Stimulated activated CD4-positive, alpha-beta T cell treated with anti-CD3 and anti-CD28 coated beads, Interleukin-4, amount 100 ng/mL, for 4 hours (primary cell): ENCODE data around the gene PINK1.
A peak's percentile ranks its signal among the peaks of the same experiment; 100 is the strongest.
"Not testable (repeated sequence)": the region's sequence is repeated elsewhere in the genome, so short reads cannot be mapped to it uniquely, and the experiment has no call there.

Source experiments
- DNase-seq, 2 experiments: peaks; one replicate each; pipeline ENCODE4 v3.0.0-alpha.2; 2020

Gene PINK1

DNA sequence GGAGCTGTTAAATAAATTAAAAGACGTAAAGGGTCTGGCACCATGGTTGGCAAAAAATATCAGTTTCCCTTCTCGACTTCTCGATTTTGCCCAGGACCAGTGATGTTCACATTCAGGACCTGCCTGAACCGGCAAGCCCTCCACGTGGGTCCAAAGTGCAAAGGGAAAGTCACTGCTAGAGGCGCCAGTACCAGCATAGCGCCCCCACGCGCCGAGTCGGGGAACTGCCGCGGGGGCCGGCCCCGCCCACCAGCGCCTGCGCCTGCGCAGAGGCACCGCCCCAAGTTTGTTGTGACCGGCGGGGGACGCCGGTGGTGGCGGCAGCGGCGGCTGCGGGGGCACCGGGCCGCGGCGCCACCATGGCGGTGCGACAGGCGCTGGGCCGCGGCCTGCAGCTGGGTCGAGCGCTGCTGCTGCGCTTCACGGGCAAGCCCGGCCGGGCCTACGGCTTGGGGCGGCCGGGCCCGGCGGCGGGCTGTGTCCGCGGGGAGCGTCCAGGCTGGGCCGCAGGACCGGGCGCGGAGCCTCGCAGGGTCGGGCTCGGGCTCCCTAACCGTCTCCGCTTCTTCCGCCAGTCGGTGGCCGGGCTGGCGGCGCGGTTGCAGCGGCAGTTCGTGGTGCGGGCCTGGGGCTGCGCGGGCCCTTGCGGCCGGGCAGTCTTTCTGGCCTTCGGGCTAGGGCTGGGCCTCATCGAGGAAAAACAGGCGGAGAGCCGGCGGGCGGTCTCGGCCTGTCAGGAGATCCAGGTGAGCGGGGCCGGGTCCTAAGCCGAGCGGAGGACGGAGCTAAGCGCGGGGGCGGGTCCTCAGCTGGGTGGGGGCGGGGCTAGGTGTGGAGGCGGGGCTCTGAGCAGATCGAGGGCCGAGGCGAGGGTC lies at the start of gene PINK1:
TSS of gene PINK1 (plus strand) at position 269 of the 875 bp plus-strand sequence. CDS start at position 360, 91 bp downstream.
- DNase-seq, result peak; percentile 76 to 81

DNA sequence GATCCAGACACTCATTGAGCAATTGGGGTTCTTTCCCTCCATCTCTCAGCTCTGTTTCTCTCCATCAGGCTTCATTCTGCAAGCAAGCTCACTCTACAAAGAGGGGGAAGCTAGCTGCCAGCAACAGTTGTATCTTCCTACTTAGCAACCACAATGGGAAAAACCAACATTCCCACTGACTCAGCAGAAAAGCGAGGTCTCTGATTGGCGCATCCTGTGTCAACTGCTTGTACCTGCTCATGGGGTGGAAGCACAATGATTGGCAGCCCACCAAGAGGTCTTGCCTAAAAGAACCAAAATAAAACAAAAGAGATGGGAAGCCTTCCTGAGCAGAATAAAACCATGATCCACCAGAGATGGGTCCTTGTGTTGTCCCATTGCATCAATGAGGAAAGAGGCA lies 48.4 kb upstream of the PINK1 start:
- DNase-seq, result no peak

DNA sequence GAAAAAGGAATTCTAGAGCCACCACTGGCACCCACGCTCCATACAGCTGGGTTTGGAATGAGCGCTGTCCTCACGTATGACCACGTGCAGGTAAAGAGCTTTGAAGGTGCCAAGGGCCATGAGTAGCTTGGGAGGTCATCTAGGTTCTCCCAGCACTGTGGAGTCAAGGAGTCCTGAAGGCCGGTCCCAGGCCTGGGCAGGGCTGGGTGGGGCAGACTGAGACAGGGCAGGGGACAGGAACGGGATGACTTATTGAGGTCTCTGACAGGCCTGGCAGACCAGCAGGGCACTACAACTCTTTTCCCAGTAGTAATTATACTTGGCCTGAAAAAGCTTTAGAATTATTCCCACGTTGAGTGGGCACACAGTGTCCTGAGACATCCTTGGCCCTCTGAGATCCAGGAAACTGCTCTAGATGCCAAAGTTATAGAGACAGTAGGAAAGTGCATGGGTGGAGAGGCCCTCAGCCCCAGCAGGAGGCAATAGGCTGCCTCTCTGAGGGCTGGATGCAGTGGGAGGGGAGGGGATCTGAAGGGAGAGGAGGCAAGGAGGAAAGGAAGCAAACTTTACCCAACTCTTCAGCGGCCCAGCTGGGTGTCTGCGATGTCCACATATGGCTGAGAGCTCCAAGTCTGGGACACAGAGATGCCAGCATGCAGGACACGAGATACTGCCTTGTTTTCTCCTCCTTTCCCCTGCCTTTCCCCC lies 46.2 kb upstream of the PINK1 start:
- no peak for DNase-seq

DNA sequence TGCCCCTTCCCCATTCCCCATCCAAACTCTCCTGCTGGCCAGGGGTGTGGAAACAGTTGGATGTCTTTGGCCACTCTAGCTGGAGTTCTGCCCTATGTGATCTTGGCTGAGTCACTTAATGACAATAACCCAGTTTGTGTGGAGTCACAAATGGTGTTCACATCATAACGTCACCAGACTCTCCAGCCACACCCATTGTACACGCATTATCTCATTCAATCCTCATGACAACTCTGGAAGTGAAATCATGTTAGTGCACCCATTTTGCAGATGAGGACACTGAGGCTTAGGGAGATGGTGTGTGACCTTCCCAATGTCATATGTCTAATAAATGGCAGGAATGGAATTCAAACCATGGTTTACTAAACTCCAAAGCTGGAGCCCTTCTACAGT lies 45.6 kb upstream of the PINK1 start:
- no peak for DNase-seq

DNA sequence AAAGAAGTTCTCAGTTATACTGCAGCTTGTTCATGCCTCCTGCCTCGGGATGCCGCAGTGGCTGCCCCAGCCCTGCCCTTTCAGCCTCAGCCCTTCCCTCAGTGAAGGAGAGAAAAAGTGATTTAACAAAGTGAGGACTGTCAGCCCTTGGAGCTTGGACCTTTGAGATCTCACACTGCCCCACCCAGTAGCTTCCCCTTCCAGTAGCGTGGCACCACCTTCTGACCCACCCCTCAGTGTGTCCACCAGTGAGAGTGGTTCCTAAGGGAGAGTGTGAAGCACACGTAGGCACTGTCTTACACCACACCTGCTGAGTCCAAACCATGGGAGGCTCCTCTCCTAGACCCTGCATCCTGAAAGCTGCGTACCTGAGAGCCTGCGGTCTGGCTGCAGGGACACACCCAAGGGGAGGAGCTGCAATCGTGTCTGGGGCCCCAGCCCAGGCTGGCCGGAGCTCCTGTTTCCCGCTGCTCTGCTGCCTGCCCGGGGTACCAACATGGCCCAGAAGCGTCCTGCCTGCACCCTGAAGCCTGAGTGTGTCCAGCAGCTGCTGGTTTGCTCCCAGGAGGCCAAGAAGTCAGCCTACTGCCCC lies 44.5 kb upstream of the PINK1 start, which contains the start of gene CDA:
TSS of gene CDA (plus strand) at position 464 of the 592 bp plus-strand sequence. CDS start at position 497, 33 bp downstream.
- DNase-seq, result no peak

DNA sequence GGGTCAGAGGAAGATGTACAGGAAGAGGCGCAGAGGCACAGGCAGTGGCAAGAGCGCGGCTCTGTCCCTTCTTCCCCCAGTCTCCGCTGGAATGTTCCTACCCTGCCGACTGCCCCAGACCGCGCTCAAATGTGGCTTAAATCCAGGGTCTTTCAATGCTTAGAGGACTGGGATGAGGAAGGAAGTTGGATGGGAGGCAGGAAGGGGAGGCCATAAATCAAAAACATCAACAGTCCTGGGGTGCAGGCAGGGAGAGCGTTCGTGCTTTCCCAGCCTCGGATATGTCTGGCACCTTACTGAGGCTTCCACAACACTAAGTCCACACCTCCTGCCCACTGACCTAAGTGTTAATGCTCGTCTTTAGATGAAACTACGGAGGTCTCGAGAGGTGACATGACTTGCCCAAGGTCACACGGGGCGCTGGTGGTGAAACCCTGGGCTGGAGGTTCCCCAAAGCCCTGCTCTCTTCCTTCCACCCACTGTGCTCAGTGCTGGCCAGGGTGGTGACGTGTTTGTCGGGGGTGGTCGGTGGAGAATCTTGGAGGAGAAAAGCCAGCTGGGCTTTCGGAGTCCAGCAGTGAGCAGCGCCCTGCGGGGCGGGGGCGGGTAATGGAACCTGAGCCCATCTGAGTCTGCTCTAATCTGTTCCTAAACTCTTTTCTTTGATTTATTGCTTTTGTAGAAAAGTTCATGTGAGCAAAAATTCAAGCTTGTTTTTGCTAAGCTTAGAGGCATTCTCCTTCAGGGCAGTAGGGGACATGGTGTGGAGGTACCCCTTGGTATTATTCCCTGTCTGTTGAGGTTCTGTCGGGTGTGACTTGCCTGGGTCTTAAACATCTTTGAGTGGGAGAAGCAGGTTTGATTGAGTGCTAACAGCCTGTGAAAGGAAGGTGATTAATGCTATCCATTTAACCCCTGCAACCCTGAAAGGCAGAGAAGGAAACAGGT lies 43.7 kb upstream of the PINK1 start:
- DNase-seq, result no peak

DNA sequence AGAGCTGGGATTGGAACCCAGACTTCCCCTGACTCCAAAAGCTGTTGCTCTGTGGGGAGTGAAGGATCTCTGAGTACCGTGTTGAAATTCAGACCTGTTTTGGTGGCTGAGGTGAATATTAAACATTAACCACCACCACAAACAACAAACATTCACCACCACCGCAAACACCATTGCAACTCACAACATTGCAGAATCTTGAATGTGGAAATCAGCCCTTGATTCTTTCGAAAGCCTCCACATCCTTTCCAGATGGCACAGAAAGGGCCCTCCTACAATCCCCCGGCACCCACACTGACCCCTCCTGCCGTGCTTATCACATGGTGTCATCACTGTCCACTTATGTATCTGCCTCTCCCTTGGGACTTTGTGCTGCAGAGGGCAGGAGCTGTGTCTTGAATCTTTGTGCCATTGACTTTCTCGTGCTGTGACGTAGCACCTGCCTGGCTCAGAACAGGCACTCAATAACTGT lies 42.9 kb upstream of the PINK1 start:
- no peak for DNase-seq

DNA sequence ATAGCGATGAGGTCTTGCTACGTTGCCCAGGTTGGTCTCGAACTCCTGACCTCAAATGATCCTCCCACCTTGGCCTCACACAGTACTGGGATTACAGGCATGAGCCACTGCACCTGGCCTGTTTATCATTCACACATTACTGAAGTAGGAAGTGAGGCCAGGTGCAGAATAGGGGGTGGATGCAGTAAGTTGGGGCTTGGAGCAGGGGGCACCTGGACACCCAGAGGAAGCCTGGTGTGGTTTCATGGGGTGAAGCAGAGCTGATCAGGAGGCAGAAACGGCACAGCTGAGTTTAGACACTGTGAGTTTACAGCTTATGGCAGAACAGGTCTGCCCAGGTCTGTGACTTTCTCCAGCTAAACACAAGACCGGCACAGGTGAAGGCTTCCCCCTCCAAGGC lies 39.5 kb upstream of the PINK1 start:
- no peak for DNase-seq

DNA sequence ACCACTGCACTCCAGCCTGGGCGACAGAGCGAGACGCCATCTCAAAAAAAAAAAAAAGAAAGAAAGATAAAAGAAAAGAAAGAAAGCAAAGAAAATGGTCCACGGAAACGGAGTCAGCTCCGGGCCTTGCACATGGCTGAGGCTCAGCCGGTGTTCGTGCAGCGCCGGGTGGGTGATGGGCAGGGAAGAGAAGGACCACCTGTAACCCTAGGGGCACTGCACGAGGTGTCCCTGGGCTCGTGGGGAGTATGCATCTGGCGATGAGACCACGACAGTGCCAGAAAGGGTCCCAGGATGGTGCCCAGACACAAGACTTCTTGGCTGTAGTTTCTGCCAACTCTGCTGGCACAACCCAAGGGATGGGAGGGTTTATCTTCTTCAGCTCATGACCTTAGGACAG lies 38.5 kb upstream of the PINK1 start:
- DNase-seq, result no peak

DNA sequence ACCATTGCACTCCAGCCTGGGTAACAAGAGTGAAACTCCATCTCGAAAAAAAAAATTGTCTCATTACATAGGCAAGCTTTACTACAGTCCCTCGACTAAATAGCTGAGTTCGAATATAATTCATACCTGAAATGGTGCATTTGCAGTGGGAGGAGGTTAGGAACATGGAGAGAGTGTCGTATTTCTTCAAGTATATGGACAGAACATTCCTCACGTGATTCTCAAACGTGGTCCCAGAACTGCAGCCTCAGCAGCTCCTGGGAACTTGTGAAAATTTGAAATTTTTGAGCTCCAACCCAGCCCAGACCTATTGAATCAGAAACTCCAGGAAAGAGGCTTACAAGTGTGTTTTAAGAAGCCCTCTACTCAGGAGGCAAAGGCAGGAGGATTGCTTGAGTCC lies 37.2 kb upstream of the PINK1 start:
- DNase-seq, result no peak

DNA sequence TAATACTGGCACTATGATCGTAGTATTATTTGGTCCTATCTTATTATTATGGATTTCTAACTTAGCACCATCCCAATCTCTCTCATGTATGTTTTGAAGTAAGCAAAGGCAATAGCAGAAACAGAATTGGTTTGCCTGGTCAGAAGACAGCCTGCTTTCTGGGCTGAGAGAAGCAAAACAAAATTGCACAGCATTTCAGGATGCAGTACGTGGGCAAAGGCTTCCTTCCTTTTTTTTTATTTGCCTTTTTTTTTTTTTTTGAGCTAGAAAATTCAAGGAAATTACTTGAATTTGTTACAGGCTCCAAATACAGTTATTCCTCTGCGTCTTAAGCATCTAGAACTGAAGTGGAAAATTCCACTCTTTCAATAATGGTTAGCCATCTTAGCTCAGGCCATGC lies 35.6 kb upstream of the PINK1 start:
- no peak for DNase-seq

DNA sequence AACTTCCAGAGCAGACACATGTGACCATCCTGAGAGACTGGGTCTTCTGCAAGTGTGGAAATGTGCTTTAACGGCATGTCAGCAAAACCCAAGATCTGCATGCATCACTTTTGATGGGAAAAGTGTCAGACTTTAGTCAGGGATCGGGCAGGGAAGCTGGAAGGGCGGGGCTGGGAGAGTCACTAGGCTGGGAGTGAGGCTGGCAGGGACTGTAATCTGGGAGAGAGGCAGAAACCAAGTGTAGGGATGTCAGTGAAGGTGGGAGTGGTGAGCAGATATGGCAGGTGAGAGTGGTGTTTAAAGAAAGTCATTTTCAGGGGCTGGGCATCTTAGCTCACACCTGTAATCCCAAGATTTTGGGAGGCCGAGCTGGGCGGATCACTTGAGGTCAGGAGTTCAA lies 33.1 kb upstream of the PINK1 start:
- DNase-seq, result no peak

DNA sequence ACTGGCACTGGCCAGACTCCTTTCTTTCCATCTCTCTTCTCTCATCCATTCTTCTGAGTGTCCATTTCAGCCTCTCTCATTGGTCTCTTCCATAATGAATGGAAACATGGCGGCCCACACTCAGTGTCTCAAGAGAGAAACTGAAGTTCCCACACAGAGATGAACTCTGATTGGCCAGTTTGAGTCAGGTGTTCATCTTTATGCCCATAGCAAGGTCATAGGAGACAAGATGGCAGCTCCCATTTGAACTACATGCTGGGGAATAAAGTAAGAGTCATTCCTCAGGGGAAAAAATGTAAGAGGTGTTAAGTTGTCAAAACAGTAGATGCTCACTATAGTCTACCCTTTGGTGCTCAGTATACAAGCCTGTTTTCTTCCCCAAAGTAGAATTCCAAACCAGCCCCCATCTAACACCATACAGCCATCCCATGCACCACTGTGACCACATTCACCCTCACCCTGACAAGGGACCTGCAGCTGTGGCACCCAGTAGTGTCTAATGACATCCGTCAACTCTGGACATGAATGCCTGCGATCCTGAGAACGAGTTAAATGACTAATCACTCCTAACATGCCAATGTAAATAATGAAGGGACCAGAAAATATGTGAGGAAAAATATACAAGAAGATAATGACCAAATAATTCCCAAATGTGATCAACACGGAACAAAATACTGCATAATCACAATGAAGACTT lies 32.0 kb upstream of the PINK1 start:
- no peak for DNase-seq

DNA sequence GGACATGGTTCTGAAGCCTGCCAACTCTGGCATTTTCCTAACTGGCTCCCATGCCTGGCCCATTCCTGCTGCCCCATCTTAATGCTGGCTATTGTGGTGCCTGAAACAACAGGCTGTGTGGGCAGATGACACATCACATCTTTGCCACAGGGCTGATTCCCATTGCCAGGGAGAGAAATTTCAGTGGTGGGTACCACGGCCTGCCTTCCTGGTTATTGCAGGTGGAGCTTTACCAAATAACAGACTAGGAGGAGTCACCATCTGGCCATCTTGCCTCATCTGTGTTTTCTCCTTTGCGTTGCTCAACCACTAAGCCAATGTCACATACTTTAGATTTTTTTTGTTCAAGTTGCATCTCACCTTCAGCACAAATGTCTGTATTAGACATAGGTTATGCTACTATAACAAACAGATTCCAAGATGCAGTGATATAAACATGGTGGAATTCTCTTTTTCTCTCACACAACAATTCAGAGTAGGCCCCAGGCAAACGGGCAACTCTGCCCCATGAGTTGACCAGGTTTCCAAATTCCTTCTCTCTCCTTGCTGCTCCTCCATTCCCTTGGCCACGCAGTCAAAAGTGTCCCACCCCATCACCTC lies 30.3 kb upstream of the PINK1 start:
- no peak for DNase-seq

DNA sequence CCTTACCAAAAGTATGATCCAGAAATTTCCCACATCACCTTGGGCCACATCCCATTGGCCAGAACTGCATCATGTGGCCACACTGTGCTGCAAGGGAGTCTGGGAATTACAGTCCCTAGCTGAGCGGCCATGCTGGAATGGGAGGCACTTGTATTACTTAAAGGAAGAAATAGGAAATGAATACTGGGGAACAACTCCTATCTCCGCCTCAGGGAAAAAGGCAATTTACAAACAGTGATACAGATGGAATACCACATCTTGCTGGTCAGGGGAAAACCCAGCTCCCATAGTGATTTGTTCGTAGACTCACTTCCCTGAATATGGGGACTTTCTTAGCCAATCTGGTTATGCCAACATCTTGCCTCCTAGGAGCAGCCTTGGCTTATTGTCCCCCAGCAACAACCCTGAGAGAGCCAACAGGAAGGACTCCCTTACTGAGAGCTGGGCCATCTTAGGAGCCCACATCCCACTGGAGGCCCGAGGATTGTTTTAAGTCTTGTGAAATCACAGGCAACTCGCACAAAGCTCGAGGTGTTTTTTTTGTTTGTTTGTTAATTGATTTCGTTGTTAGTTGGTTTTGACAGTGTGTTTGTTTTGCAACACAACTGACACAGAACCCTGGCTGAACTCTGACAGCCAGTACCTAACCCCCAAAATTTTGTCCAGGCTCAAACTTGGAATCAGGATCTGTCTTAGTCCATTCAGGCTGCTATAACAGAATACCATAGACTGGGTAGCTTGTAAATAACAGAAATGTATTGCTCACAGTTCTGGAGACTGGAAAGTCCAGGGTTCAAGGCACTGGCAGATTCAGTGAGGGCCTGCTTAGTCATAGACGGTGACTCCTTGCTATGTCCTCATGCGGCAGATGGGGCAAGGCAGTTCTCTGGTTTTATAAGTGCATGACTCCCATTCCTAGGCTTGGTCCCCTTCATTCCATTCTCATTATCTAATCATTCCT lies 29.5 kb upstream of the PINK1 start:
- no peak for DNase-seq

DNA sequence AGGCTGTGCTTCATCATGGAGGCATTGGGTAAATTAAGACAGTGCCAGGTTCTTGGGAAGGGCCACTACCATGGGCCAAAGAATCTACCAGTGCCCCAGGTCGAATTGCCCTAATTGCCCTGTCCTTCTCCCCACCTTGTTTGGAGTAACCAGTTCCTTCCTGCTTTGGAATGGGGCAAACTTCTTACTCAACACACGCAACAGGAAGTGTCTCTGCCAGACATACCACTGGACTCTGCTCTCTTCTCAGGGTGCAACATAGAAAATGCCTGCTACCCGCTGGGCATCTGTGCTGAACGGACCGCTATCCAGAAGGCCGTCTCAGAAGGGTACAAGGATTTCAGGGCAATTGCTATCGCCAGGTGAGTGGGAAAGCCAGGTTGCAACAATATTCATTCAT lies 28.6 kb upstream of the PINK1 start:
- no peak for DNase-seq

DNA sequence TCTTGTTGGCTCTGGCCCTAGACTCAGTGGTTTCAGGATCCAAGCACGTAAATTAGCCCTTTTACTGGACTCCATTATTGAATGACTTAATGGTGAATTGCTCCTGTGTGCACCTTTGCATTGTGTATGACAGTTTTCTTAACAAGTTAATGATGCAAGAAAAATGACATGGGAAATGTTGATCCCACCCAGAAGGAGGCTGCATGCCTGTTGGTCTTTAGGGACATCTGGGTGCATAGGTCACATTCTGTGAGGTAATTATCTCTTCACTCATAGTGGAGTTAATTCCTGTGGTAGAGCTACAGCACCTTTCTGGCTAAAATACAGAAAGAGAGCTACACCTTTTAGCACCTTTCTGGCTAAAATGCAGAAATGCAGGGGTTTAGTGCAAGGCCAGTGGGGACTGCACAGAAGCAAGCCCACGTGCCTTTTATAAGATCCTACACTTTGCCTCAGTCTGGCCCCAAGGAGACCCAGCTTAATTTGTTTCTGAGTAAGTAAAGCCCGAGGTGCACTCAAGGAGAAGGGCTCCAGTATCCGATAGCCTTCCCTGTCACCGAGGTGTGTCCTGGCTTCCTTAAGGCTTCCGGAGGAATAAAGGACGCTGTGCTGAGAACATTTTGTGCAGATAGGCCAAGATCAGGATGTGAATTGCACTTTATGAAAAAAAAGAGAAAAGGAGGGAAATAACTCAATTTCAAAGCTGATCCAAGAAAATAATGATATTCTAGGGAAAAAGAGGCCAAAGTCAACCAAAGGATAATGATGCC lies 26.3 kb upstream of the PINK1 start:
- not testable (repeated sequence) for DNase-seq

DNA sequence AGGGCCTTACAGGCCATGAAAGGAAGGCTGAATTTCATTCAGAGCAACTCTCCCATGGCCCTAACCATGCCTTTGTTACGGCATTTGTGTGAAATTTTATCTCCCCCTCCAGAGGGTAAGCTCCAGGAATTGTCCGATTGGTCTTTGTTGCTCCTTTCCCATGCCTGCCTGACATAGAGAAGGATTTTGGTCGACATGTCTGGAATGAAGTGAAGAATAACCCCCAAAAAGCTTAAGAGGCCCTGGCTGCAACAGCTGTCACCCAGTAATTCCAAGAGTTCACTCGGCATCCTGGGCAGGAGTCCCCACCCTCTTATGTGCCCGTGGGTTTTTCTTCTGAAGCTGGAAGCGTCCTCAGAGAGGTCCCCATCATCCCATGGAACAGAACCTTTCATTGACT lies 23.7 kb upstream of the PINK1 start:
- DNase-seq, result no peak

DNA sequence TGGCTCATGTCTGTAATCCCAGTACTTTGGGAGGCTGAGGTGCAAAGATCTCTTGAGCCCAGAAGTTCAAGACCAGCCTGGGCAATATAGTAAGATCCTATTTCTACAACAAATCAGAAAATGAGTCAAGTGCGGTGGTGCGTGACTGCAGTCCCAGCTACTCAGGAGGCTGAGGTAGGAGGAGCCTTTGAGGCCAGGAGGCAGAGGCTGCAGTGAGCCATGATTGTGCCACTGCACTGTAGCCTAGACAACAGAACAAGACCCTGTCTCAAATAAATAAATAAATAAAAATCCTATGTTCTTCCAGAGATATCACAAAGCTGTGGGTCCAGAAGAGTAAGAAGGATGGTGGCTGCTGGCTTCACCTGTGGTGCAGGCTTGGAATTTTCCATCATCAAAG lies 22.3 kb upstream of the PINK1 start:
- no peak for DNase-seq
